GM19099 (cell line): Measurements from ENCODE around the gene HSPA13.

ENCODE experiments used
- POLR2A ChIP-seq: IDR thresholded peaks from 3 replicates; pipeline ENCODE4 v1.6.1; 2011; ENCODE audit warnings: low read depth; ENCODE audit not compliant: insufficient read length; ENCODE audit errors: extremely low read depth

Gene HSPA13, protein sequence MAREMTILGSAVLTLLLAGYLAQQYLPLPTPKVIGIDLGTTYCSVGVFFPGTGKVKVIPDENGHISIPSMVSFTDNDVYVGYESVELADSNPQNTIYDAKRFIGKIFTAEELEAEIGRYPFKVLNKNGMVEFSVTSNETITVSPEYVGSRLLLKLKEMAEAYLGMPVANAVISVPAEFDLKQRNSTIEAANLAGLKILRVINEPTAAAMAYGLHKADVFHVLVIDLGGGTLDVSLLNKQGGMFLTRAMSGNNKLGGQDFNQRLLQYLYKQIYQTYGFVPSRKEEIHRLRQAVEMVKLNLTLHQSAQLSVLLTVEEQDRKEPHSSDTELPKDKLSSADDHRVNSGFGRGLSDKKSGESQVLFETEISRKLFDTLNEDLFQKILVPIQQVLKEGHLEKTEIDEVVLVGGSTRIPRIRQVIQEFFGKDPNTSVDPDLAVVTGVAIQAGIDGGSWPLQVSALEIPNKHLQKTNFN

DNA sequence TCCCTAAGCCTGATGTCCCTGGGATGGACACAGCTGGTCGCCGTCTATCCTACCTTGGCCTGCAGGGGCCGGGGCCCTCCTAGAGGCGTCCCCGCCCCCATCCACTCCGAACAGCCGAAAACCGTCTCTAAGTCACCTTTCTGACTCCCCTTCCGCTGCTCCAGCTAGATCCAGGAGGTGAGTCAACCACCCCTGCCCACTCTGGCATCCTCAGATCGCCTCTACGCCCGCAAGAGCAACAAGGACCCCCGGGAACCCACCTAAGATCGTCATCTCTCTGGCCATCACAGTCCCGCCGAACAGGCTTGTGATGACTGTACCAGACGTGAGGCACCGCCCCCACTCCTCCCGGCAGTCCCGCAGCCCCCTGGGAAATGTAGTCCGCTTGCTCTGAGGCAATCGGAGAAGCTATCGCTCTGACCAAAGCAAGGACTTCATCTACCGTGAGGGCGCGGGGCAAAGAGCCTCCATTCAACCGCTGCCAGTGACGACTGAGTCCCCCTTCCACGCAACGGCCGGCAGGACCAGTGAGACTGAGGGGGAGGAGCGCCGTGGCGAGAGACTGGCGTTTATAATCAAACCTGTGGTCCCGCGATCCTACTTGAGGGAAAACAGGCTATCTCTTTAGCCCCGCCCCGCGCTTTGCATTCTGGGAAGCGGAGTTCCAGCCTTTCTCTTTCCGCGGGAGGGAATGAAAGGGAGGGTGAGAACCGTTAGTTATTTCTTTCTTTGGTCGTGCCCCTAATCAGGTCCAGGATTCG is at the start of gene HSPA13:
Gene HSPA13 (minus strand): TSS at position 312 of the 761 bp plus-strand sequence. CDS start 27 bp downstream, at position 285.
- TF ChIP-seq POLR2A = peak; percentile 71

DNA sequence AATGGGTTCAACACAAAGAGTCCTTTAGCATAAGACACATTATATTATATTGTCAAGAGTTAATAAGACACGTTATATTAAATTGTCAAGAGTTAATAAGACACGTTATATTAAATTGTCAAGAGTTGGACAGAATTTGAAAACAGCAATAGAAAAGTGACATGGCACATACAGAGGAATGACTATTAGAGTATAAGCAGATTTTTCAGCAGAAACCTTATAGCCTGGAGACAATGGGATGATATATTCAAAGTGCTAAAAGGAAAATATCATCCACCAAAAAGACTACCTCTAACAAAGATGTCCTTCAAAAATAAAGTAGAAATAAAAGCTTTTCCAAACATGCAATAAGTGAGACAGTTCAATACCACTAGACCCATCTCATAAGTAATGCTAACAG is 36.0 kb upstream of the HSPA13 start:
- no peak for TF ChIP-seq POLR2A

DNA sequence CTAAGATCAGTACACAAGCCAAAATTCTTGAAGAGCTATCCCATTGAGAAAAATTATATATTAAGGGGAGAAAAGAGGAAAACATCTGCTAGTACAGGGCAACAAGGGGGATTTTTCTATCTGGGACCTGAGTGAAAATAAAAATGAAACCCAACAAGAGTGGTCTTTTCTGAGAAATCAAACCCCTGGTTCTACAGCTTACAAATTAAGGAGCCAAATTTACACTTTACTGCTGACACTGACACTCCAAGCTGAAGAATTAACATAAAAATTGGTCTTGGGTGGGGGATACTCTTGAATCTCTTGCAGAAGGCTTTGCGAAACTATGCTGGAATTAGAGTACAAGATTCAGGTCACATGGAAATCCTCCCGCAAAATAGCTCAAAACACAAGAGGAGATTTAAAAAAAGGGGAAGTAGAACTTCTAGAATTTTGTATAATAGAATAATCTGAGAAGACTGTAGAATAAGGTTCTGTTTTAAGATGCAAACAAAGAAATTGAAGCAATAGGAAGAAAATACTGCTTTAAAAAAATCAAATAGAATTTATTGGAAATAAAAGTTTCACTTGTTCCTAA is 32.1 kb upstream of the HSPA13 start:
- TF ChIP-seq POLR2A = no peak

DNA sequence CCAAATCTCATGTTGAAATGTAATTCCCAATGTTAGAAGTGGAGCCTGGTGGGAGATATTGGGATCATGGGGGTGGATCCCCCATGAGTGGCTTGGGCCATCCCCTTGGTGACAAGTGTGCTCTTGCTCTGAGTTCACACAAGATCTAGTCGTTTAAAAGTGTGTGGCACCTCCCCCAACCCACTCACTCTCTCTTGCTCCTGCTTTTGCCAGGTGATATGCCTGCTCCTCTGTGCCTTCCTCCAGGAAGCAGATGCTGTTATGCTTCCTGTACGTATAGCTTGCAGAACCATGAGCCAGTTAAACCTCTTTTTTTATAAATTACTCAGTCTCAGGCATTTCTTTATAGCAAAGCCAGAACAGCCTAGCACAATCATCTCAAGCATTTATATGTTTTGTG is 23.0 kb upstream of the HSPA13 start:
- no peak for TF ChIP-seq POLR2A

DNA sequence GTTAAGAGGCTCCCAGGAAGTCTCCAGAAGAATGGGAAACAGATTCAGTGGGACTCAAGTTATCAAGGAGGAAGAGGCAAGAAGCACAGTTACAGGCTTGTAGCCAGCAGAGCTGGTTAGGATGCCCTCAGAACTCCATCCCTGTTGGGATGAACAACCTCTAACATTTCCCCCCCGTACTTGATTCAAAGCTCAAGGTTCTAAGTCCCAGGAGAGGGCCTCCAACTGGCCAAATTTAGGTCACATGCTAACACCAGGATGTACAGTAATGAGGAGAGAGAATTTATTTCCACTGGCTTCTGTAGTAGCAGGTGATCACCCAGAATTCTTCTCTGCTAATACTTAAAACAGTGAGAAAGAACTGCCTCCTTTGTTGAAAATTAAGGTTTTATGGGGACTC is 22.3 kb upstream of the HSPA13 start:
- no peak for TF ChIP-seq POLR2A

DNA sequence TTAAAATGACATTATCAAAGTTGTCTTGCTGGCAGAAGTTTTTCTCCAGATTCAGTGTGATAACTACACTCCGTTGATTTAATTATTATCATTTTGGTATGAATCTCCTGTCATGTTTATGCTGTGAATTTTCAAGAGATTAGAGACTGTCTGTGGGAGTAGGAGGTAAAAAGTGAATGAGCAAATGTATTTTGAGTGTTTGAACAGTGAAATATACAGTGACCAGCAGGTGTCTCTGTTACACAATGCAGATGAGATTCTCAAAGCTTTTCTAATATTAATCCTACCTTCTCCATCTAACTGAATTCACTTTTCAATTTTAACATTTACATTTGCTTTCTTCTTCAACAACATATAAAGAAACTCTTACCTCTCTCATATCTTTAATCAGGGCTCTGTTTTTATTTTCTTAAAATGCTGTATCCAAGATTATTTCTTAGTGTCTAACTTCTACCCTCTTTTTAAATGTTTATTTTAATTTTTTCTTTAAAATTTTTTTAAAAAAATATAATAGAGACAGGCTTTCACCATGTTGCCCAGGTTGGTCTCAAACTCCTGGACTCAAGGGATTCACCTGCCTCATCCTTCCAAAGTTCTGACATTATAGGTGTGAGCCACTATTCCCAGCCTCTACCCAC is 20.9 kb upstream of the HSPA13 start:
- TF ChIP-seq POLR2A = no peak

DNA sequence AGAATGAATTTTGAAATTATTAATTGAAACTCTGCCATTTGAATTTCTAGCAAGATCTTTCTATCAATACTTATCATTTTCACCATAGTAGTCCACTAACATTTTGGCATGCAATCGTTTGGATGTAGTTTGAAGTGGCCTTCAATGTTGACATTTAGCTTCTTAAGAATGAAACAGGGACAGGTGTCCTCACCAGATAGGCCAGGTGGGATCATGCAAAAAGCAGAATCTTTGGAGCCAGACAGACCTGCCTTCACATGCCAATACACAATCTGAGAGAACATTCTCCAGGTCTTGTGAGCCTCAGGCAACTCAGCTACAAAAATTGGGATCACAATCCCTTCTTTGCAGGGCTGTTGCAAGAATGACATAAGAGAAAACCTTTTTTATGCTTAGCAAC is 18.3 kb upstream of the HSPA13 start:
- TF ChIP-seq POLR2A = no peak

DNA sequence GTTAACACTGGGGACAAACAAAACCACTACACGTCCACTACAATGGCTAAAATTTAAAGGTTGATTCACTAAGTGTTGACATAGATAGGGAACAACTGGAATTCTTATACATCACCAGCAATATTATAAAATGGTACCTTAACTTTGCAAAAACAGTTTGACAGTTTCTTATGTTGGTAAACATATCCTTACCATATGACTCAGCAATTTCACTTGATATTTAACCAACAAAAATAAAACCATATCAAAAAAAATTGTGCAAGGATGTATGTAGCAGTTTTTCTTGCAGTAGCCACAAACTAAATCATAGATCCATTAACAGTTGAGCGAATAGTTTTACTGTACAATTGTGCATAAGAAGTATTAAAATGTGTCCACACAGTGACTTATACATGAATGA is 5.3 kb upstream of the HSPA13 start:
- no peak for TF ChIP-seq POLR2A

DNA sequence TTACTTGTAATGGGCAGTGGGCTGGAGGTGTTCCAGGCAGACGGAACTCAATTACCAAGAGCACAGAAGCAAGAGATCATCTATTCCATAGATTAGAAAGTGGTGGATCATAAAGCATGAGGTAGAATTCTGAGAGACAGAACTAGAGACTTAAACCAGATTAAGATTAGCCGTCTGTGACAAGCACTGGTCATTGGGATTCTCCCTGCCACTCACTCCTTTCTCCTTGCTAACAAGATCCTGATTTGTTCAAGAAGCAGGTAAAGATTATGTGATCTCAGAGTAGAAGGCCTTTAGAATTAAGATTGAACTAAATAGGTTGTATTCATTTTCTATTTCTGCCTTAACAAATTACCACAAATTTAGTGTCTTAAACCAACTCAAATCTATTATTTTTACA is 1.5 kb upstream of the HSPA13 start:
- no peak for TF ChIP-seq POLR2A

DNA sequence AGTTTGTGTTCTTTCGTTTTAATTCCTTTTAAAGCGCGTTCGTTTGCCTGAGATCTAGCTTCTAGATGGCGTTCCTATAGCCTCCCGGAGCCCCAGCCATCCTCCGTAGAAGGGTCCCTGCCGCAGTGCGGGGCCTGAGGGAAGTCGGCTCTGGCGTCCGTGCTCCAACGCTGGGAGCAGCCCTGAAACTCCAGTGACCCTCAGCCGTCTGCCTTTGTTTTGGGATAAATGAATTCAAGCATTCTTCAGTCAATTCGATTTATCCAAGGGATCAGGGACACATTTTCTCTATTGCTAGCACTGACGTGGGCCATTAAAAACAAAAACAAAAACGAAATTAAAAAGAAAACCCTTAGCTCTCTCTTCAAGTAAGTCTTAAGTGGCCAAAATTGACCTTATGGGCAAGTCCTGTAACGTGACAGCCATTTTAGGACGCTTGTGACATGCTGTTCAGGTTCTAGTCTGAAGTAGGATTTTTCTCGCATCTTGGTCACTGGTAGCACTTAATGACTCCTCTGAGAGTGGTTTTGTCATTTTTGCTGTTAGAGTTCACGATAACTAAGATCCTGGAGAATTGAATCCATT is 742 bp upstream of the HSPA13 start:
- no peak for TF ChIP-seq POLR2A

DNA sequence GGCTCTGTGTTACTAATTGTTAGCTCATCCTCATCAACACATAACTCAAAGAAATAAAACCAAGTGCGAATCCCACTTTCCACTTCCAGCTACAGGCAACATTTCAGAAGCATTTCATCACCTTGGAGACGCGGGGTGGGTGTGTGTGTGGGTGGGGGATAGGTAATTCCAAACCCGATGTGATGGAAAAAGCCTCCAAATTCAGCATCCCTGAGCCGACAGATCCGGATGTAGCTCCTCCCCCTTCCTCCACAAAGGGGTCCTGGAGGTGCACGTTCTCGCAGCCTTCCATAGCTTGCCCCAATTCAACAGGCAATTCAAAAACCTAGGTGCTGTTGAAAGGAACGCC is 486 bp downstream of the HSPA13 start:
- TF ChIP-seq POLR2A = no peak

DNA sequence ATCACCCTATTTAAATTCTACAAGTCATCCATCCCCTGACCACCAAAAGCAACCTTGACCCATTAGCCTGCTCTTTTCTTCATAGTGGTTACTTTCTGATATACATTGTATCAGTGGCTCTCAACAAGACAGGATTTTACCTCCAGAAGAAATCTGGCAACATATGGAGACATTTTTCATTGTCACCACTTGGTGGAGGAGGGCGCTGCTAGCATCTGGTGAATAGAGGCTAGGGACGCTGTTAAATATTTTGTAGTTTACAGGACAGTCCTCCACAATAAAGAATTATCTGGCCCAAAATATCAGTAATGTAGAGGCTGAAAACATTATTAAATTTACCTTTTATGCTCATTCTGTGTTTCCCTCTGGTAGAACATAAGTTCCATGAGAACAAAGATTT is 6.1 kb downstream of the HSPA13 start:
- no peak for TF ChIP-seq POLR2A

DNA sequence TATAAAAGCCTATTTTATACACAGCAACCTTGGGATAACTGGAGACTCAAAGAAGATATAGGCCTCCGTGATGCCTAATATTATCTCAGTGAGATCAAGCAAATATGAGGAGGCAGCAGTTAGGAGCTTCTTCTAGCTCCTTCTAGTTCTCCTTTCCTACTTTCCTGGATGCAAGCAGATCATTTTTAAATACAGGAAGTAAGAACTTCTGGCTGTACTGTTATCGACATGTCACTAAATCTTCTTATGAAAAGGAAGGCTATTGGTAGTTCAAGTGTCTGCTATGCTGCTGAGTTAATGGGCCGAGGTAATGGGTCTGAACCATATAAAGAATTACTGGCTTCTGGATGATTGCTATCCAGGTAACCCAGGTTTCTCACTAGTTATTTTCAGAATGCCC is 15.9 kb downstream of the HSPA13 start:
- no peak for TF ChIP-seq POLR2A

DNA sequence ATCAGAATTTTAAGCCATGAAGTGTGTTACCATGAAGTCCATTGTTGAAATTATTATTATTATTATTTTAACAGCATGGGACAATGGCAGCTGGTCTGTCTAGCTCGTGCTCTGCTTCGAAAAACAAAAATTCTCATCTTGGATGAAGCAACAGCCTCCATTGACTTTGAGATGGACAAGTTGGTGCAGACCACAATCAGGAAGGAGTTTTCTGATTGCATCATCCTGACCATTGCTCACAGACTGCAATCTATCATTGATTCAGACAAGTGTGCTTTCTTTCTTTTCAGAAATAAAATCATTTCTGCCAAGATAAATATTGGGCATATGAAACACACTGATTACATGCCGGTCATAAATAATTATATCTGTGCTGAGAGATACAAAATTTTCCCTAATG is 21.0 kb downstream of the HSPA13 start:
- no peak for TF ChIP-seq POLR2A

DNA sequence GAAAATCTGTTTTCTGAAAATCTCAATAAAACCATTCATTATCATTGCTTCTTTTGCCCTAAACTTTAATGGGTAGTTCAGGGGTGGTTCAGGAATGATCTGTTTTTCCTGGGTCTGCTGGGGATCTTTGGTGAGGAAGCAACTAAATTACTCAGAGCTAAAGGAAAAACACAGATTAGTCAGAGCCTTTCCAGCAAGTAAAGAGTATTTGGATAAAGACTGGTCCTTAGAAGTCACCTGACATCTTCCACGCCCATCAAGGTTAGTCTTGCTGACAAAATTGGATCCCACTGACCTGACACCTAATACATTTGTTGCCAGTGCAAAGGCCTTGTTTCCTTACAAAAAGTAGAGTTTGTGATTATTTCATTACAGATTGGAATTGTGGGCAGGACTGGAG is 24.2 kb downstream of the HSPA13 start:
- TF ChIP-seq POLR2A = no peak
